Liver (tissue), 9 donors: ENCODE data around the gene TRIM38. TPM values are rescaled to one million over a fixed set of nuclear protein-coding genes. Genes with fewer than 3 reads are reported as not detected.

Source experiments
- DNase-seq: peaks from one replicate; pipeline ENCODE4 v3.0.0-alpha.2; 2017; ENCODE audit warnings: low spot score
- H3K27ac ChIP-seq, 2 donors: one replicate each; pipeline ENCODE4 v1.7.0; 2013; ENCODE audit warnings: inconsistent platforms in 2 of 2, low read length in 2 of 2, control low read depth in 1 of 2, low read depth in 1 of 2, mild to moderate bottlenecking in 1 of 2
- H3K27me3 ChIP-seq, 4 donors: one replicate each; pipeline versions ENCODE4 v1.6.1 to v1.7.0; 2013; ENCODE audit warnings: low read length in 3 of 4, inconsistent platforms in 1 of 4, mild to moderate bottlenecking in 1 of 4, moderate library complexity in 1 of 4; ENCODE audit not compliant: control insufficient read depth in 4 of 4, insufficient read depth in 4 of 4
- H3K36me3 ChIP-seq, 4 donors: one replicate each; pipeline versions ENCODE4 v1.6.1 to v1.7.0; 2013; ENCODE audit warnings: low read length in 3 of 4, mild to moderate bottlenecking in 3 of 4, low read depth in 1 of 4, moderate library complexity in 1 of 4; ENCODE audit not compliant: control insufficient read depth in 4 of 4, insufficient read depth in 3 of 4
- H3K4me1 ChIP-seq, 4 donors: one replicate each; pipeline versions ENCODE4 v1.6.1 to v1.7.0; 2013; ENCODE audit warnings: low read length in 3 of 4, mild to moderate bottlenecking in 3 of 4, moderate library complexity in 1 of 4; ENCODE audit not compliant: control insufficient read depth in 4 of 4, insufficient read depth in 4 of 4
- H3K4me3 ChIP-seq, 3 donors: one replicate each; pipeline versions ENCODE4 v1.6.1 to v1.7.0; 2013; ENCODE audit warnings: low read length in 3 of 3, control low read depth in 1 of 3, low read depth in 1 of 3, mild to moderate bottlenecking in 1 of 3
- H3K9ac ChIP-seq, 2 donors: one replicate each; pipeline ENCODE4 v1.7.0; 2013; ENCODE audit warnings: low read length in 2 of 2, mild to moderate bottlenecking in 2 of 2, moderate library complexity in 2 of 2, control low read depth in 1 of 2, low read depth in 1 of 2
- H3K9me3 ChIP-seq, 4 donors: one replicate each; pipeline versions ENCODE4 v1.6.1 to v1.7.0; 2013; ENCODE audit warnings: low read length in 3 of 4; ENCODE audit not compliant: control insufficient read depth in 4 of 4
- CTCF ChIP-seq: fragments of 150-350 bp; IDR thresholded peaks from 2 replicates; pipeline ENCODE4 v1.5.1; 2017; ENCODE audit warnings: improper control_type of control experiment, low read depth, low read length; ENCODE audit not compliant: missing input control
- EGR1 ChIP-seq, 2 donors: IDR thresholded peaks; 2 replicates each; pipeline ENCODE4 v1.6.1; 2016 to 2018; ENCODE audit warnings: antibody characterized with exemption in 2 of 2, low read depth in 2 of 2
- FOXA1 ChIP-seq: IDR thresholded peaks from 2 replicates; pipeline ENCODE4 v1.6.1; 2016; ENCODE audit warnings: antibody characterized with exemption
- FOXA2 ChIP-seq: IDR thresholded peaks from 2 replicates; pipeline ENCODE4 v1.6.1; 2016; ENCODE audit warnings: antibody characterized with exemption
- GABPA ChIP-seq, 2 donors: IDR thresholded peaks in 1 of 2; conservative IDR thresholded peaks in 1 of 2; 2 replicates each; pipeline ENCODE4 v1.6.1; 2016; ENCODE audit warnings: antibody characterized with exemption in 2 of 2, mild to moderate bottlenecking in 1 of 2, moderate library complexity in 1 of 2
- HNF4A ChIP-seq, 2 donors: conservative IDR thresholded peaks; 2 replicates each; pipeline ENCODE4 v1.6.1; 2016; ENCODE audit warnings: antibody characterized with exemption in 2 of 2, mild to moderate bottlenecking in 2 of 2
- HNF4G ChIP-seq: IDR thresholded peaks from 2 replicates; pipeline ENCODE4 v1.6.1; 2016; ENCODE audit warnings: antibody characterized with exemption
- JUND ChIP-seq, 2 donors: IDR thresholded peaks; 2 replicates each; pipeline ENCODE4 v1.6.1; 2016; ENCODE audit warnings: antibody characterized with exemption in 2 of 2
- MAX ChIP-seq: IDR thresholded peaks from 2 replicates; pipeline ENCODE4 v1.6.1; 2016; ENCODE audit warnings: antibody characterized with exemption
- NR2F2 ChIP-seq: IDR thresholded peaks from 2 replicates; pipeline ENCODE4 v1.6.1; 2016; ENCODE audit warnings: antibody characterized with exemption
- RAD21 ChIP-seq, 2 donors: IDR thresholded peaks; 2 replicates each; pipeline ENCODE4 v1.6.1; 2016; ENCODE audit warnings: antibody characterized with exemption in 2 of 2, mild to moderate bottlenecking in 2 of 2
- RXRA ChIP-seq, 2 donors: IDR thresholded peaks; 2 replicates each; pipeline ENCODE4 v1.6.1; 2017 to 2018; ENCODE audit warnings: antibody characterized with exemption in 2 of 2, mild to moderate bottlenecking in 1 of 2
- SP1 ChIP-seq: IDR thresholded peaks from 2 replicates; pipeline ENCODE4 v1.6.1; 2018; ENCODE audit warnings: antibody characterized with exemption, mild to moderate bottlenecking
- TAF1 ChIP-seq: conservative IDR thresholded peaks from 2 replicates; pipeline ENCODE4 v1.6.1; 2016; ENCODE audit warnings: antibody characterized with exemption, mild to moderate bottlenecking
- YY1 ChIP-seq: IDR thresholded peaks from 2 replicates; pipeline ENCODE4 v1.6.1; 2016; ENCODE audit warnings: antibody characterized with exemption, mild to moderate bottlenecking
- ZBTB33 ChIP-seq: IDR thresholded peaks from 2 replicates; pipeline ENCODE4 v1.6.1; 2016; ENCODE audit warnings: antibody characterized with exemption
- WGBS: extraction: QIAGEN DNeasy Blood & Tissue Kit; methylation state at CpG from one replicate; pipeline ENCODE4 v1.1.7; 2013; 5-methylcytosine and 5-hydroxymethylcytosine counted together
- polyA plus RNA-seq, 2 donors: library from polyadenylated mRNA; stranded (reverse) in 1 of 2; unstranded in 1 of 2; fragments of 200-250 nt in 1 of 2; fragments of >200 nt in 1 of 2; fragmentation: Nextera tagmentation in 1 of 2; extraction: Ambion mirVana in 1 of 2; gene quantifications; one replicate each; pipeline versions ENCODE4 v1.2.1 to v1.2.3, GENCODE V29; 2013 to 2015
- total RNA-seq, 2 donors: library from RNA; depleted of rRNA; stranded (reverse); fragments of >200 nt; gene quantifications; one replicate each; pipeline ENCODE4 v1.2.3, GENCODE V29; 2014
- TF ChIP-seq, protein P1 (sequence below): IDR thresholded peaks from 2 replicates; pipeline ENCODE4 v1.6.1; 2016; ENCODE audit warnings: antibody characterized with exemption, mild to moderate bottlenecking
- TF ChIP-seq, protein P2 (sequence below): IDR thresholded peaks from 2 replicates; pipeline ENCODE4 v1.6.1; 2016; ENCODE audit warnings: antibody characterized with exemption
- donor health status: healthy.
- donor health status: healthy.
- donor health status: healthy.
- donor health status: healthy.
- donor health status: healthy.

The TRIM38 gene
- total and polyA plus RNA-seq, 4 donors = 1.5 to 3.9 (median 2.9) TPM

- no peak overlapping the region for H3K9ac ChIP-seq
- no peak for TF ChIP-seq NR2F2
- no peak for TF ChIP-seq RAD21 (IDR thresholded peaks at IDR 0.05)
- TF ChIP-seq FOXA1 = no peak
- no peak for TF ChIP-seq FOXA2
- TF ChIP-seq SP1 = no peak
- no peak for TF ChIP-seq MAX
- no peak for TF ChIP-seq YY1
- no peak for TF ChIP-seq ZBTB33
- TF ChIP-seq EGR1 (IDR thresholded peaks at IDR 0.05; ENCODE audit: low read depth in 2 of 2) = no peak
- TF ChIP-seq HNF4G = no peak
- TF ChIP-seq TAF1 = no peak
- no peak for TF ChIP-seq RXRA (IDR thresholded peaks at IDR 0.05)
- TF ChIP-seq, protein P1, sequence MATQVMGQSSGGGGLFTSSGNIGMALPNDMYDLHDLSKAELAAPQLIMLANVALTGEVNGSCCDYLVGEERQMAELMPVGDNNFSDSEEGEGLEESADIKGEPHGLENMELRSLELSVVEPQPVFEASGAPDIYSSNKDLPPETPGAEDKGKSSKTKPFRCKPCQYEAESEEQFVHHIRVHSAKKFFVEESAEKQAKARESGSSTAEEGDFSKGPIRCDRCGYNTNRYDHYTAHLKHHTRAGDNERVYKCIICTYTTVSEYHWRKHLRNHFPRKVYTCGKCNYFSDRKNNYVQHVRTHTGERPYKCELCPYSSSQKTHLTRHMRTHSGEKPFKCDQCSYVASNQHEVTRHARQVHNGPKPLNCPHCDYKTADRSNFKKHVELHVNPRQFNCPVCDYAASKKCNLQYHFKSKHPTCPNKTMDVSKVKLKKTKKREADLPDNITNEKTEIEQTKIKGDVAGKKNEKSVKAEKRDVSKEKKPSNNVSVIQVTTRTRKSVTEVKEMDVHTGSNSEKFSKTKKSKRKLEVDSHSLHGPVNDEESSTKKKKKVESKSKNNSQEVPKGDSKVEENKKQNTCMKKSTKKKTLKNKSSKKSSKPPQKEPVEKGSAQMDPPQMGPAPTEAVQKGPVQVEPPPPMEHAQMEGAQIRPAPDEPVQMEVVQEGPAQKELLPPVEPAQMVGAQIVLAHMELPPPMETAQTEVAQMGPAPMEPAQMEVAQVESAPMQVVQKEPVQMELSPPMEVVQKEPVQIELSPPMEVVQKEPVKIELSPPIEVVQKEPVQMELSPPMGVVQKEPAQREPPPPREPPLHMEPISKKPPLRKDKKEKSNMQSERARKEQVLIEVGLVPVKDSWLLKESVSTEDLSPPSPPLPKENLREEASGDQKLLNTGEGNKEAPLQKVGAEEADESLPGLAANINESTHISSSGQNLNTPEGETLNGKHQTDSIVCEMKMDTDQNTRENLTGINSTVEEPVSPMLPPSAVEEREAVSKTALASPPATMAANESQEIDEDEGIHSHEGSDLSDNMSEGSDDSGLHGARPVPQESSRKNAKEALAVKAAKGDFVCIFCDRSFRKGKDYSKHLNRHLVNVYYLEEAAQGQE = no peak
- no peak for TF ChIP-seq CTCF
- TF ChIP-seq, protein P2, sequence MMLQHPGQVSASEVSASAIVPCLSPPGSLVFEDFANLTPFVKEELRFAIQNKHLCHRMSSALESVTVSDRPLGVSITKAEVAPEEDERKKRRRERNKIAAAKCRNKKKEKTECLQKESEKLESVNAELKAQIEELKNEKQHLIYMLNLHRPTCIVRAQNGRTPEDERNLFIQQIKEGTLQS = no peak
- TF ChIP-seq HNF4A (conservative IDR thresholded peaks at IDR 0.05) = no peak
- no peak for TF ChIP-seq JUND (IDR thresholded peaks at IDR 0.05)
- TF ChIP-seq GABPA (IDR thresholded peaks at IDR 0.05 in 1 of 2, conservative IDR thresholded peaks at IDR 0.05 in 1 of 2) = no peak
- no peak overlapping the region for H3K4me3 ChIP-seq
- peaks cover 9 to 25% (median 13%) of the 10 kb centered on the region in 4 donors for H3K4me1 ChIP-seq
- H3K9me3 ChIP-seq = no peaks in the 10 kb centered on the region
- H3K36me3 ChIP-seq = peaks cover 12 to 64% (median 40%) of the 10 kb centered on the region in 4 donors
- no peak overlapping the region for H3K27ac ChIP-seq
- 93% methylated on average over 7 of the region's 7 CpGs for WGBS
- DNase-seq = no peak
- H3K27me3 ChIP-seq = no peaks in the 10 kb centered on the region
These were observed 45.7 kb upstream of the TRIM38 start for GRCh38 chr6:25916789-25917490.
